Measurements from ENCODE around the gene KASH5. TPM values are rescaled to one million over a fixed set of nuclear protein-coding genes. Genes with fewer than 3 reads are reported as not detected.

Gene KASH5, protein sequence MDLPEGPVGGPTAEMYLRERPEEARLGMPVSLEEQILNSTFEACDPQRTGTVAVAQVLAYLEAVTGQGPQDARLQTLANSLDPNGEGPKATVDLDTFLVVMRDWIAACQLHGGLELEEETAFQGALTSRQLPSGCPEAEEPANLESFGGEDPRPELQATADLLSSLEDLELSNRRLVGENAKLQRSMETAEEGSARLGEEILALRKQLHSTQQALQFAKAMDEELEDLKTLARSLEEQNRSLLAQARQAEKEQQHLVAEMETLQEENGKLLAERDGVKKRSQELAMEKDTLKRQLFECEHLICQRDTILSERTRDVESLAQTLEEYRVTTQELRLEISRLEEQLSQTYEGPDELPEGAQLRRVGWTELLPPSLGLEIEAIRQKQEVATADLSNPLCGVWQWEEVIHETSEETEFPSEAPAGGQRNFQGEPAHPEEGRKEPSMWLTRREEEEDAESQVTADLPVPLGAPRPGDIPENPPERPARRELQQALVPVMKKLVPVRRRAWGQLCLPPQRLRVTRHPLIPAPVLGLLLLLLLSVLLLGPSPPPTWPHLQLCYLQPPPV
- 0.12 TPM in 1 of 5 replicates, not detected in the others for total RNA-seq (2022; extraction: Qiagen RNA extraction)

DNA sequence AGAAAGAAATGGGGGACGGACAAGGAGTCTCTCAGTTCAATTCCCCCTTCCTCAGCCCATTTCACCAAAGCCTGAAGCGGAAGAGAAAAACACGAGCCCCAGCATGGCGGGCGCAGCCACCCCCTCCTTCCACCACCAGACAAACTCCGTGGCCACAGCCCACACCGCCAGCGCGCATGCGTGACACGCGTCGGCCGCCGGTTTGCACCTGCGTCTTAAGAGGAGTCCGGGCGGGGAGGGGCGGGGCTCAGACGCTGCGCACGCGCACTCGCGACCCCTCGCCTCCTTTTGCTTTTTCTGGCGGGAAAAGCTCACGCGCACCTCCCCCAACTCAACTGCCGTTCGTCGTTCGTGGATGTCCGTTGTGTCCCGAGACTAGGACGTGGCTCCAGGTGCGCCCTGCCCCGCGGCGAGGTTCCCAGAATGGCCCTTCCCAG is at the start of gene KASH5:
KASH5 (plus strand) TSS at position 314 of the 437 bp plus-strand sequence. CDS start 2,635 bp downstream, outside the sequence.

DNA sequence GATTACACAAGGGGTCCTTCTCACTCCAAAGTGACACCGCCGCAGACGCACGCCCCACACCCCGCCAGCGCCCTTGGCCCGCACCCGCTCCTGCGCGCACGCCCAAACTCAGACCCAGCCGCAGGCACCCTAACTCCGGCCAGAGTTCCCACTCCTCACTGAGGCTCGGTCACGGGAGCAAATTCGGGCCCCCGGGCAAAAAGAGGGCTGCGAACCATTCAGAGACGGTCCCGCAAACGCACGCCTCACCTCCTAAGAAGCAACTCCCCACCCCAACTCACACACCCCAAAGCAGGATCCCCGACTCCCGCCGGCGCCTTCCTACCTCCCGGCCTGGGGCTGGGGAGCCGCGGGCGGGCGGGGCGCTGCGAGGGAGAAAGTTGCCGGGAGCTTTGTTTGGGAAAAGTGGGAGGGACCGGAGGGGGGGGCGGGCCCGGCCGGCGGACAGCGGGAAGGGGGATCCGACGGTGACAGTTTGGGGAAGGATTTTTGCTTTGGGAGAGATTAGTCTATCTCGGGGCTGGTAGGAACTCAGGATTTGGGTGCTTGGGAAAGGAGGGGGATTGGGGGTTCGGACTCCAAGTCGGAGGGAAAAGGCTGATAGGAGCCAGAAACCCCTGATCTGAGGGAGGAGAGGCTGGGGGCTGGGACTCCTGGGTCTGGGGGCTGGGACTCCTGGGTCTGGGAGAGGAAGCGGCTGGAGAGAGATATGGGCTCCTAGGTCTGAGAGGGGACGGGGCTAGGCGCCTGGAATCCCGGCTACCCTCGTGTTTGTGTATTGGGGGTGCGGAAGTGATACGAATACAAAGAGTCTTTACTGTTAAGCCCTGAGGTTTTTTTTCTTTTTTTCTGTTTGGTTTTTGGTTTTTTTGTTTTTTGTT is 25.8 kb upstream of the KASH5 start, which contains the start of gene TEAD2:
TEAD2 (minus strand) TSS at position 369 of the 881 bp plus-strand sequence. CDS start 2,341 bp downstream, outside the sequence.

DNA sequence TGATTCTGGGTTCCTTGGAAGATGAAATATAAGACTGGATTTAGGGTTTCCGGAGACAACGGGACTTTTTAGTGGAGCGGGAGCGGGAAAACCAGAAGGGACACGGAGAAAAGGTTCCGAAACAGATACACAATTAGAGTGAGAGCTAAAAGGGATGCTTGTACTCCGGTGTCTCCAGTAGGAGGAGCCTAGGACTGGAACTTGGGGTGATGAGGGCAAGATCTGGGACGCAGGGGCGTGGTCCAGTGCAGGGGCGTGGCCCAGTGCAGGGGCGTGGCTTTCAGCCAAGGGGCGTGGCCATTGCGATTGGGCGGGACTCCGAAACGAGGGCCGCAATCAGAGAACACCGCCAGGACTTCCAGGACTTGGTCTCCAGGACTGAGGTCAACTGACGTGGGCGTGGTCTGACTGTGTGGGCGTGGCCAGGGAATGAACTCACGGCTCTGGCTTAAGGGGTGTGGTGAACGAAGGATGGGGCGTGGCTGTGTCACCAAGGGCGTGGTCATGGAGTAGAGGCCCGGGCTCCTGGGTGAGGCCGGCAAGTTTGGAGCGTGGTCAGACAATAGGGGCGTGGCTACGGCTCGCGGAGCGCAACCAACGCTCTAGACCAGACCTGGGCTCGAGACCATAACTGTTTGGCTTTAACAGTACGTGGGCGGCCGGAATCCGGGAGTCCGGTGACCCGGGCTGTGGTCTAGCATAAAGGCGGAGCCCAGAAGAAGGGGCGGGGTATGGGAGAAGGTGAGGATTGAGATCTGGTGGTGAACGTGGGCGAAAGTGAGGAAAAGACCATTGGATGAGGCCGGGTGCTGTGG is 24.6 kb upstream of the KASH5 start, which contains the start of gene DKKL1:
DKKL1 (plus strand) TSS at position 610 of the 815 bp plus-strand sequence; CDS start at position 732, 122 bp downstream.

DNA sequence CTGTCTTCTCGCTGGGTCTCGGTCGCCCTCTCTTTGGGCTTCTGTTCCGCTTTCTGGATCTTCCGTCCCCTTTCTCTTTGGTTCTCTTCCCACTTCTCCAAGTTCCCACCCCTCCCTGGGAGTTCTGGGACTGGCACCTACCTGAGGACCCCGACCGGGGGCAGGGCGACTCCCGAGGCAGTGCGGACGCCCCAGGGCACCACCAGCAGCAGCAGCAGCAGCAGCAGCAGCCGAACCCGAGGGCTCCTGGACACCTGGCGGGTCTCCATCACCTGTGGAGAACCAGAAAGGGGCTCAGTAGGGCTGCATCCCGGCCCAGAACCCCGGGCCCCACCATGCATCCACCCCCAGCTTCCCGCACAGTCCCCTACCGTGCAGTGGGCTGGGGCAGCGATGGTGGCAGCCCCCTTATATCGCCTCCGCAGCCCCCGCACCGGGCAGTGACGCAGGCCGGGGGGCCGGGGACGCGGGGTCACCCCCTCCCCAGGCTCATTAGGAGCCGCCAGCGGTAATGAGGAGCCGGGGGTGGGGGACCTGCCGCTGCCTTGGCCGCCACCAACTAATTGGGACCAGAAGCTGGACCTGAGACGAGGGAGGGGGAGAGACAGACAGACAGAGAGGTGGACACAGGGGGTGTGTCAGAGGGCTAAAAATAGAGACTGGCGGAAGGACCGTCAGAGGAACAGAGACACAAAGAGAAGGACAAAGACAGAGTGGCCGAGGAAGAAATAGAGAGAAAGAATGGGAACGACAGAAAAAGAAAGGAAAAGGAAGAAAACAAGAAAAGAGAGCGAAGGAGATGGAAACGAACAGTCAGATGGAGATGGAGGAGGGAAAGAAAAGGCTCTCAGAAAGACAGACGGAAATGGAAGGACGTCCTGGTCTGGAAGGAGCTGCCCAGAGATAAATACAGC is 35.3 kb downstream of the KASH5 start, which contains the start of gene PTH2:
PTH2 (minus strand) TSS at position 371 of the 914 bp plus-strand sequence; CDS start at position 269, 102 bp downstream.

DNA sequence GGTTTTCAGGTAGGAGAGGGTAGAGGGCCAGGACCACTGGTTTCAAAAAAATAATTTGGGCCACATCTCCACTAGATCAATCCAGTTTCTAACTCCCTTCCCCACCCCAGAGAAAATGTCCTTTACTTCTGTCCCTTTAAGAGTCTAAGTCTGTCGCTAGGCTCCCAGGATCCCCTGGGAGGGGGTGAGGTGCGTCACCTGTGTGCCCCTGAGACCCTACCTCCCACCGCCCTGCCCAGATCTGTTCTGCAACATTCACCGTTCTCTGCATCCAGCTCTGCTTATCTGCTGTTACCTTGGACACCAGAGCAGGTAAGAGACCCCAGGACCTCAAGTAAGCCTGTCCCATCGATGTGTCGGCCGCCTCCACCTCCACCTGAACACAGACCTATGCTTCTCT is 37.1 kb downstream of the KASH5 start, which contains the start of gene GFY:
GFY (plus strand) TSS at position 211 of the 400 bp plus-strand sequence. CDS start 1,043 bp downstream, outside the sequence.

DNA sequence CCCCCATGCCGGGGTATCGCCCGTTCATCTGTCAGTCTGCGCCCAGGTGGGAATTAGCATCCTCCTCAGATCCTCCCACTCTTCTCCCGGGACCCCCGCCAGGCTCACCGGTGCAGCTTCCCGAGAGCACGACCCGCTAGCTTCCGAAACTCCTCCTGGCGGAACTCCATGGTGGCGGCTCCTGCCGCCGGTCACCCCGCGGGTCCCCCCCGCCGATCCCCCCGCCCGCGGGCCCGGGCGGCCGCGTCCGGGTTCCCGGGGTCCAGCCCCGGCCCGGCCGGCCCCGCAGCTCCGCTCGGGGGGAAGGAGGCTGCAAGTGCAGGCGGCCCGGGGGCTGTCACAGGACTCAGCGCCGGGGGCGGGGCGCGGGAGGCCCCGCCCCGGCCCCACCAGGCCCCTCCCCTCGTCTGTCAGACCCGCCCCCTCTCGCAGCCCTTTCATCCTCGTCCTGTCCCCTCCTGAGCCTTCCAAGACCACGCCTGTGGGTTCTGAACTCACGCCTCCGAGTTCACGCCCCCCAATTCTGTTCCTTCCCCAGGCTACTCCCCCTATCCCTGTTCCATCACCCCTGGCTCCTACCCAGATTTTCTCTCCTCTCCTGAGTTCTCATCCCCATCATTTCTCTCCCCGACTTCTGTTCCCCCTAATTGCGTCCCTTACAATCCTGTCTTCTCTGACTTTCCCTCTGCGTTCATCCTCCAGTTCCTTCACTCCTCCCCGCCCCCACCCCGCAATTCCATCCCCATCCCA is 53.3 kb downstream of the KASH5 start, which contains the start of gene SLC17A7:
SLC17A7 (minus strand) TSS at position 318 of the 750 bp plus-strand sequence; CDS start at position 170, 148 bp downstream.

DNA sequence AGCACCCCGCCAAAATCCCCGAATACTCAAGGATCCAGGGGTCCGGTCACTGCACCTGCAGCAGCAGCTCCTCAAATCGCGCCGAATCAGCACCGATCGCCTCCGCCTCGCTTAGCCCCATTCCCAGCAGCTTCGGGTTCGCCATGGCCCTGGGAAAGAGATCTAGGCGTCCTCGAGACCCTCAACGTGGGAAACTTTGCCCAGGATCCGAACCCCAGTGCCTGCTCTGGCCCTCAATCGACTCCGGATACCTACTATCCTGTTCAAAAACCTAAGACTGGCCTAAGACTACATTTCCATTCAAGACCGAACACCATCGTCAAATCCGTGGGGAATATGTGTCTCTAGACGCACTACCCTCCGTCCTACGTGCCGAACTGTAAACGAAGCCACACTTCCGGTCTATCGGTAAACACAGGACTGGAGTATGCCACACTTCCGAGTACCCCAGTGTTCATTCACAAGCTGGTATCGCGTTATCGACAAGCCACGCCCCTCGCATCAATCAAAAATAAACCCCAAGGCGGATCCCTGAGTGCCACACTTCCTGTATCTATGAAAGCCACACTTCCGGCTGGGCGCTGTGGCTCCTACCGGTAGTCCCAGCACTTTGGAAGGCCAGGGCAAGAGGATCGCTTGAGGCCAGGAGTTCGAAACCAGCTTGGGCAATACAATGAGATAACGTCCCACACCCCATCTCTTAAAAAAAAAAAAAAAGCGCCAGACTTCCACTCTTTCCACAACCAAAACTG is 63.6 kb downstream of the KASH5 start, which contains the start of gene PIH1D1:
PIH1D1 (minus strand) TSS at position 385 of the 752 bp plus-strand sequence; CDS start at position 145, 240 bp downstream.

DNA sequence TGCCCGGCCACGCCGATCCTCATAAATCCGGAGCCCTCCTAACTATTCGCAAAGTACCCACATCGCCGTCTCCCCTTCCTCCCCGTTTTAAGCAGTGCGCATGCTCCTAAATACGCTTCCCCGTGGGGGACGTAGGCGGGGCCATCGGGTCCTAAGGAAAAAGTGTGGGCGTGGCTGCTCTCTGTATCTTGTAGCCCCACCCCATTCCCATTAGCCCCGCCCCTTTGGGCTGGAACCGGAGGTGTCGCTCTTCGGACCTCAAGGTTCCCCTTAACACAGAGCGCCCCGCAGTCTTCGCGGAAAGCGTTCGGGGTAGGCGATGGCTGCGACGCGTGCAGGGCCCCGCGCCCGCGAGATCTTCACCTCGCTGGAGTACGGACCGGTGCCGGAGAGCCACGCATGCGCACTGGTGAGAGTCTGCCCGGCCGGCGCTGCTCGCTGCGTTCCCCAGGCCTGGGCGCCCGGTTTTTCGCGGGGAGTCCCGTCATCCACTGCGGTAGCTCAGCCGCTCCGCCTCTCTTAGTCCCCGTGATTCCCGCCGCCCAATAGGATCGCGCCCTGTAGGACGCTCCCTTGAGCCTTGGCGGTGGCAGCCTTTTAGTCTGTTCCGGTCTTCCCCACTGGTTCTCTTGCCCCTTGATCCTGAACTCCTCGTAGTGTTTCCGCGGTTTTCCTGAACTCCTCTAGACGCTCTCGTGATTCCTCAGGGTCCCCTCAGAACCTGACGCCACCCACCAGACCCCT is 65.1 kb downstream of the KASH5 start, which contains the start of gene ALDH16A1:
ALDH16A1 (plus strand) TSS at position 213 of the 744 bp plus-strand sequence; CDS start at position 320, 107 bp downstream.

Other genes with a start within 250 kb of the KASH5 start
- gene HRC, start 232.9 kb upstream of the KASH5 start, total RNA-seq (2022; extraction: Qiagen RNA extraction): 0.03 TPM in 1 of 5 replicates, not detected in the others
- 8.2 to 10.2 TPM (median 9.6 TPM) in 5 replicates for gene TRPM4, start 230.5 kb upstream of the KASH5 start, total RNA-seq (2022; extraction: Qiagen RNA extraction)
- 0.77 to 1.3 TPM (median 0.85 TPM) in 5 replicates for gene SLC6A16, start 63.1 kb upstream of the KASH5 start, total RNA-seq (2022; extraction: Qiagen RNA extraction)
- gene CD37, start 52.8 kb upstream of the KASH5 start, total RNA-seq (2022; extraction: Qiagen RNA extraction): not detected in 5 replicates
- gene TEAD2, start 25.8 kb upstream of the KASH5 start, total RNA-seq (2022; extraction: Qiagen RNA extraction): 13.2 to 19.7 TPM (median 16.8 TPM) in 5 replicates
- 0.33 to 0.71 TPM (median 0.59 TPM) in 4 of 5 replicates, not detected in the other for gene DKKL1, start 24.4 kb upstream of the KASH5 start, total RNA-seq (2022; extraction: Qiagen RNA extraction)
- gene PTH2, start 35.2 kb downstream of the KASH5 start, total RNA-seq (2022; extraction: Qiagen RNA extraction): not detected in 5 replicates
- gene GFY, start 37.1 kb downstream of the KASH5 start, total RNA-seq (2022; extraction: Qiagen RNA extraction): 0.14 to 0.24 TPM (median 0.16 TPM) in 5 replicates
- gene SLC17A7, start 53.3 kb downstream of the KASH5 start, total RNA-seq (2022; extraction: Qiagen RNA extraction): 0.37 to 0.75 TPM (median 0.59 TPM) in 5 replicates
- 83.8 to 95.7 TPM (median 87.0 TPM) in 5 replicates for gene PIH1D1, start 63.6 kb downstream of the KASH5 start, total RNA-seq (2022; extraction: Qiagen RNA extraction)
- gene ALDH16A1, start 65.0 kb downstream of the KASH5 start, total RNA-seq (2022; extraction: Qiagen RNA extraction): 16.6 to 24.0 TPM (median 22.1 TPM) in 5 replicates
- 1.1 to 1.4 TPM (median 1.3 TPM) in 5 replicates for gene FLT3LG, start 86.0 kb downstream of the KASH5 start, total RNA-seq (2022; extraction: Qiagen RNA extraction)
- gene RPL13A, start 99.4 kb downstream of the KASH5 start, total RNA-seq (2022; extraction: Qiagen RNA extraction): 3,942 to 4,218 TPM (median 4,024 TPM) in 5 replicates
- 3,861 to 4,163 TPM (median 3,950 TPM) in 5 replicates for gene RPS11, start 108.2 kb downstream of the KASH5 start, total RNA-seq (2022; extraction: Qiagen RNA extraction)
- gene FCGRT, start 124.4 kb downstream of the KASH5 start, total RNA-seq (2022; extraction: Qiagen RNA extraction): 23.5 to 32.7 TPM (median 30.2 TPM) in 5 replicates
- gene RCN3, start 139.8 kb downstream of the KASH5 start, total RNA-seq (2022; extraction: Qiagen RNA extraction): 1.5 to 2.9 TPM (median 2.2 TPM) in 5 replicates
- gene NOSIP, start 192.3 kb downstream of the KASH5 start, total RNA-seq (2022; extraction: Qiagen RNA extraction): 88.4 to 106 TPM (median 103 TPM) in 5 replicates
- 0.78 to 1.3 TPM (median 0.84 TPM) in 5 replicates for gene PRRG2, start 193.1 kb downstream of the KASH5 start, total RNA-seq (2022; extraction: Qiagen RNA extraction)
- 30.3 to 35.7 TPM (median 34.3 TPM) in 5 replicates for gene PRR12, start 202.9 kb downstream of the KASH5 start, total RNA-seq (2022; extraction: Qiagen RNA extraction)